ENCODE measurements around the gene SUPT3H. TPM values are rescaled to one million over a fixed set of nuclear protein-coding genes. Genes with fewer than 3 reads are reported as not detected.

SUPT3H gene
- total RNA-seq = 12.5 TPM
- polyA plus RNA-seq = 9.4 TPM

GRCh38 chr6:45377554-45378333, at the start of gene SUPT3H:
Gene SUPT3H, minus strand, starts transcription at chr6:45377934.
- Histone ChIP-seq H3K27ac (ENCODE audit: low read depth) (peak within 1 kb of the TSS; percentile 87), H3K4me3 (ENCODE audit: low read depth, low read length) (peak within 1 kb of the TSS; percentile 83), H3K36me3 (ENCODE audit: insufficient read depth) (no peaks in the 10 kb centered on the region), H3K4me1 (ENCODE audit: insufficient read depth) (no peaks in the 10 kb centered on the region)
- under 1% methylated on average over 75 of the region's 75 CpGs for WGBS
- peak; percentile 87 for DNase-seq (ENCODE audit: extremely low spot score)

- WGBS = 80% methylated on average over 4 of the region's 4 CpGs
- Histone ChIP-seq H3K4me3 (ENCODE audit: low read depth, low read length) (no peak overlapping the region), H3K36me3 (ENCODE audit: insufficient read depth) (no peaks in the 10 kb centered on the region), H3K27ac (ENCODE audit: low read depth) (no peak overlapping the region), H3K4me1 (ENCODE audit: insufficient read depth) (no peaks in the 10 kb centered on the region)
- DNase-seq (ENCODE audit: extremely low spot score) = no peak
Observed at GRCh38 chr6:45426251-45426650, 48.5 kb upstream of the SUPT3H start.

DNA sequence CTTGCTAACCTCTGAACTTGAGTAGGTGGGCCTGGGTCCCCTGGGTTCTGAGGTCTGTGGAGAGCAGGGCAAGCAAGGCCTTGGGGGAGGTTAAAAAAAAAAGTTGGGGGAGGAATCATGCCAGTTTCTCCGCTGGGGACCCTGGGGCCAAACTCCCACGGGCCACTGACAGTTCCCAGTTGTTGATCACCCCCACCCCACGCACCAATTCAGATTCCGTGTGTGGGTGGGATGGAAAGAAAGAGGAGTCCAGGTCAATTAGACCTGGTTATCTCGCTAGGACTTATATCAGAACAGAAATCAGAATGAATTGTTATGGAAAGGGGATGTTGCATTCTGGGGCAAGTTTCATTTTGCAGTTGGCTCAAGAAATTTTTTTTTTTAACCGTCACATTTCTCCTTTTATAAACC, 46.7 kb upstream of the SUPT3H start:
- no peak for DNase-seq (ENCODE audit: extremely low spot score)
- Histone ChIP-seq H3K4me1 (ENCODE audit: insufficient read depth) (no peaks in the 10 kb centered on the region), H3K36me3 (ENCODE audit: insufficient read depth) (no peaks in the 10 kb centered on the region), H3K4me3 (ENCODE audit: low read depth, low read length) (peak overlapping the region; percentile 74), H3K27ac (ENCODE audit: low read depth) (peak overlapping the region; percentile 14)
- 63% methylated on average over 6 of the region's 6 CpGs for WGBS

DNA sequence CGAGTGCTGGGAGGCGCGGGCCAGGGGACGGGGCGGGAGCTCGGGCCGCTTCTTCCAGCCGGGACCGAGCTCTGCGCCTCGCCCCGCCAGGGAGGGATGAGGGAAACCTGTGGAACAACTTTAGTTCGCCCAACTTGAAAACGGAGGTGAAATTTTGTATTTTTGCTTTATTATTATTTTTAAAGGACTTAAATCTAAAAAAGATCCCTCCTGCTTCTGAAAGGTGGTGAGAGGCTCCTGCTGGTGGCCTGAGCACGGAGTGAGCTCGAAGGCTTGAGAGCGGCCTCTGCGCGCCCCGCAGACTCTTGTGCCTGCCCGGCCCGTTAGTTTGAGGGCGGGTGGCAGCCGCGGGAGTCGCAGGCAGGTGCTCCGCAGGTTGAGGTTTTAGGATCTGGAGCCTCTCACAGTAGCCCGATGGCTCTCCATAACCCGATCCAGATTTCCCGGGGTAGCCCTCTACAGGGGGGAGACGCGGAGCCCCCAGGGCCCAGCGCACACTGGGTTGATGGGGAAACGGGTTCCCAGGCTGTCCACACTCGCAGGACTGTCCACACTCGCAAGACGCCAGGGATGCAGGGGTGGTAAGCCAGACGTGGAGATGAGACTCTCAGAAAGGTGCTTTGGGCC, 46.2 kb upstream of the SUPT3H start:
- Histone ChIP-seq H3K27ac (ENCODE audit: low read depth) (peak overlapping the region; percentile 61), H3K4me3 (ENCODE audit: low read depth, low read length) (peak overlapping the region; percentile 74), H3K4me1 (ENCODE audit: insufficient read depth) (no peaks in the 10 kb centered on the region), H3K36me3 (ENCODE audit: insufficient read depth) (no peaks in the 10 kb centered on the region)
- no peak for DNase-seq (ENCODE audit: extremely low spot score)
- WGBS = 23% methylated on average over 38 of the region's 38 CpGs

DNA sequence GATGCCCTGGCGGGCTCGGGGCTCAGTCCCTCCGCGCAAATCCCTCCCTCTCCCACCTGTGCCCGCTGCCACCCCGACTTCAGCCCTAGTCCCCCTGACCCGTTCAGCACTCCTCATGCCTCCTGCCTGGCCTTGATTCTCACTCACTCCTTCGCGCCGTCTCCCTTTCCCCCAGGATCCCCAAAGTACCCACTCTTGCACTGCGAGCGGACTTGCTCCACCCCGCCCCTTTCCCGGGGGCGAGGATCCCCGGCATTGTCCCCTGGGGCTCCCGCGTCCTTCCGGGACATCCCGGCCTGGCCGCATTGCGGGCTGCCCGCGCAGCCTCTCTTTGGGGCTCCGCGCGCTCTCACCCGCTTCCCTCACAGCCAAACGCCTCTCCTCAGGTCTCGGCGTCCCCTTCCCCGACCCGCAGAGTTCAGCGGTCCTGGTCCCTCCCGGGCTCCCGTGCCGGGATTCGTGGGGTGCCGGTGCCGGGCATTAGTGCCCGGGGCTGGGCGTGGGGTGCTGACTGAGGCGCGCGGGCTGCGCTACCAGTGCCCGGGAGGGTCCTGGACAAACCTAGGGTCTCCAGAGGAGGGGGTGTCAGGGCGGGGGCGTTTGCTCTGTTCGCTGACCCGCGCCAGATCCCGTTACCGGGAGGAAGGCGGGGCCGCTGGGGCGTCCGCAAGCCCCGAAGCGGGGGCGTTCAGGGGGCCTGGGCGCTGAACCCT, 45.5 kb upstream of the SUPT3H start:
- no peak for DNase-seq (ENCODE audit: extremely low spot score)
- Histone ChIP-seq H3K36me3 (ENCODE audit: insufficient read depth) (no peaks in the 10 kb centered on the region), H3K4me1 (ENCODE audit: insufficient read depth) (no peaks in the 10 kb centered on the region), H3K4me3 (ENCODE audit: low read depth, low read length) (peak overlapping the region; percentile 74), H3K27ac (ENCODE audit: low read depth) (peak overlapping the region; percentile 61)
- WGBS = under 1% methylated on average over 62 of the region's 62 CpGs

DNA sequence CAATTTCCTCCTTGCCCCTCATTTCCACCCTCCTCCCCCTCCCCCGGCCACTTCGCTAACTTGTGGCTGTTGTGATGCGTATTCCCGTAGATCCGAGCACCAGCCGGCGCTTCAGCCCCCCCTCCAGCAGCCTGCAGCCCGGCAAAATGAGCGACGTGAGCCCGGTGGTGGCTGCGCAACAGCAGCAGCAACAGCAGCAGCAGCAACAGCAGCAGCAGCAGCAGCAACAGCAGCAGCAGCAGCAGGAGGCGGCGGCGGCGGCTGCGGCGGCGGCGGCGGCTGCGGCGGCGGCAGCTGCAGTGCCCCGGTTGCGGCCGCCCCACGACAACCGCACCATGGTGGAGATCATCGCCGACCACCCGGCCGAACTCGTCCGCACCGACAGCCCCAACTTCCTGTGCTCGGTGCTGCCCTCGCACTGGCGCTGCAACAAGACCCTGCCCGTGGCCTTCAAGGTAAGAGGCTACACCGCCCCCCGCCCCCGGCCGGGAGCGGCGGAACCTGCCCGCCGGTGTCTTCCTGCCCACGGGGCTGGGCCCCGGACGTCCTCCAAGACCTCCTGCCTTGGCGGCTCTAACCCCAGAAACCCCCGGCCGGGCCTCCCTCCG, 44.9 kb upstream of the SUPT3H start:
- H3K27ac ChIP-seq (ENCODE audit: low read depth) = peak overlapping the region; percentile 61
- DNase-seq (ENCODE audit: extremely low spot score) = no peak

DNA sequence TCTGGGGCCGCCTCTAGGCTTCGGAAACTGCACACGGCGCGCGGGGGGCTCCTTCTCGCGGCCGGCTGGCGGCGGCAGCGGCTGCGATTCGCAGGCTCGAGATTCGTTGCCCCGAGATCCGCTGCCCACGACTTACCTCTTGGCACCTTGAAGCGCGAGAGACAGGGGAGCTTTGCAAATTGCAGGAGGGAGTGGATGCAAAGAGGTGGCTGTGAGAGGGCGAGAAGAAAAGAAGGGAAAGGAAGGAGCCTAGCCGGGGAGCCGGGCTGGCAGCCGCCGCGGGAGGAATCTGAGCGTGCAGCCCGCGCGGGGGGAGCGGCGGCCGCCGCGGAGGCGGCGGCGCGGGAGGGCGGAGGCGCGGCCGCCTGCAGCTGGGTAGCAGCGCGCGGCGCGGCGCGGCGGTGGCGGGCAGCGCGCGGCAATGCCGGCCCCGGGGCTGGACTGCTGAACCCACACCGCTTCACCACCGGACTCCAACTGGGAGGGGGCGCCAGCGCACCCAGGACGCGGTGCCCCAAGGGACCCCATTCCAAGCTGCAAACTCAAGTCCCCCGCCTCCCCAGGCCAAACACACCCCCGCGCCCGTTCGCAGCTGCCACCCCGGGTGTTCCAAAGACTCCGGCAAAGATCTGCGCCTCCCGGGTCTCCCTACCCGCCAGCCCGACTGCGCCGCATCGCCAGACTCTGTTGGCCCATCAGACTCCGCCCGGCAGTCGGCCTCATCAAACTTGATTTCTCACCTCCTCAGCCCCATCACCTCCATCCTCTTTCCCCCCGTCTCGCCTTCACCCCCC, 44.2 kb upstream of the SUPT3H start:
- no peaks in the 10 kb centered on the region for H3K36me3 ChIP-seq (ENCODE audit: insufficient read depth)
- H3K4me1 ChIP-seq (ENCODE audit: insufficient read depth) = no peaks in the 10 kb centered on the region
- peak overlapping the region; percentile 61 for H3K27ac ChIP-seq (ENCODE audit: low read depth)
- H3K4me3 ChIP-seq (ENCODE audit: low read depth, low read length) = peak overlapping the region; percentile 74
- under 1% methylated on average over 83 of the region's 83 CpGs for WGBS
- no peak for DNase-seq (ENCODE audit: extremely low spot score)

More for the DNA sequence above, 44.9 kb upstream of the SUPT3H start:
- H3K4me1 ChIP-seq (ENCODE audit: insufficient read depth) = no peaks in the 10 kb centered on the region
- no peaks in the 10 kb centered on the region for H3K36me3 ChIP-seq (ENCODE audit: insufficient read depth)
- 1% methylated on average over 55 of the region's 55 CpGs for WGBS
- H3K4me3 ChIP-seq (ENCODE audit: low read depth, low read length) = peak overlapping the region; percentile 74

GRCh38 chr6:45420909-45421708, 43.4 kb upstream of the SUPT3H start:
- 13% methylated on average over 19 of the region's 19 CpGs for whole genome bisulfite sequencing
- no peaks in the 10 kb centered on the region for H3K4me1 ChIP-seq (ENCODE audit: insufficient read depth)
- peak overlapping the region; percentile 3 for H3K27ac ChIP-seq (ENCODE audit: low read depth)
- no peaks in the 10 kb centered on the region for H3K36me3 ChIP-seq (ENCODE audit: insufficient read depth)
- peak overlapping the region; percentile 74 for H3K4me3 ChIP-seq (ENCODE audit: low read depth, low read length)
- no peak for DNase-seq (ENCODE audit: extremely low spot score)

DNA sequence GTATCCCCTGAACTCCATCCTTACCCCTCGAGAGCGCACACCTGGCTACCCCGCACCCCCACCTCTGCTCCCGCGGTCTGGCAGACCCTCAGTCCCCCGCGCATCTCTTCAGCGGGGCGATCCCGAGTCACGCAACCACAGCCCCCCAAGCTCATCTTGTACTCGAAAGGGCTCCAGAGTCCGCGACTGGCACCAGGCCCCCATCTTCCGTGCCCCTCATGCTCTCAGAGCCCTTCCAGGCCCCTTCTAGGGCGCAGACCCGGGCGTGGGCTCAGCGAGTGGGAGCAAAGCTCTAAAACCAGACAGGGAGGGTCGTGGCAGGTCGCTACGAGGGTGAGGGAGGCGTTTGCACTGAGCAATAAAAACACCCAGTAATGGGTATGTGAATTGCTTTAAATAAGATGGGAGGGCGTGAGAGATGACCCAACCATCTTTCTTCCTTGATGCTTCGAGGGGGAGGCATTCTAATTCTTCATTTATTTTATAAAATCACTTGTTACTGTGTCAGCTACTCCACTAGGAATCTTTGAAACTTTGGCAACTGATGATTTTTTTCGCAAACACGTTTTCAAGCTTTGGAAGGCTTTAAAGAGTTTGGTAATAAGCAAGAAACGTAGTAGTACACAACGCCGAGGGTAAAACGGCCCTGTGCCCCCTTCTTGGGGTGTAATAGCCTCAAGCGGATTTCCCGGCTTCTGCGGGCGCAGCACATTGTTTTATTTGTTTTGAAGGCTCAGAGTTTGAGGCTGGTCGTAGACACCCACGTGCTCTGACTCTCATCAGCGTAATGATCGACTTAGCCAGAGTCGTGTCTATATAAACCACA, 42.6 kb upstream of the SUPT3H start:
- Histone ChIP-seq H3K36me3 (ENCODE audit: insufficient read depth) (no peaks in the 10 kb centered on the region), H3K4me3 (ENCODE audit: low read depth, low read length) (peak overlapping the region; percentile 32), H3K4me1 (ENCODE audit: insufficient read depth) (no peaks in the 10 kb centered on the region), H3K27ac (ENCODE audit: low read depth) (peak overlapping the region; percentile 46)
- DNase-seq (ENCODE audit: extremely low spot score) = no peak
- WGBS = 15% methylated on average over 40 of the region's 40 CpGs

- DNase-seq (ENCODE audit: extremely low spot score) = no peak
- no peaks in the 10 kb centered on the region for H3K36me3 ChIP-seq (ENCODE audit: insufficient read depth)
- WGBS = 7% methylated on average over 38 of the region's 38 CpGs
- peak overlapping the region; percentile 32 for H3K4me3 ChIP-seq (ENCODE audit: low read depth, low read length)
- peak overlapping the region; percentile 46 for H3K27ac ChIP-seq (ENCODE audit: low read depth)
- H3K4me1 ChIP-seq (ENCODE audit: insufficient read depth) = no peaks in the 10 kb centered on the region
Observed at GRCh38 chr6:45419571-45420082, 41.9 kb upstream of the SUPT3H start.

- no peak for DNase-seq (ENCODE audit: extremely low spot score)
- H3K36me3 ChIP-seq (ENCODE audit: insufficient read depth) = no peaks in the 10 kb centered on the region
- 91% methylated on average over 2 of the region's 2 CpGs for WGBS
- H3K4me3 ChIP-seq (ENCODE audit: low read depth, low read length) = no peak overlapping the region
- H3K4me1 ChIP-seq (ENCODE audit: insufficient read depth) = no peaks in the 10 kb centered on the region
- H3K27ac ChIP-seq (ENCODE audit: low read depth) = no peak overlapping the region
Observed at GRCh38 chr6:45417436-45417835, 39.7 kb upstream of the SUPT3H start.
